Loucy (cell line): Measurements from ENCODE around the gene CAVIN1.

Source experiments
- H2AFZ ChIP-seq: fragments of 200-600 bp; sonication (generic); 2 replicates; pipeline ENCODE4 v1.6.0; 2016; ENCODE audit warnings: antibody characterized with exemption, mild to moderate bottlenecking, low read length, moderate library complexity
- H3F3A ChIP-seq: fragments of 200-600 bp; 2 replicates; pipeline ENCODE4 v1.6.0; 2016; ENCODE audit warnings: antibody characterized with exemption, low read depth, mild to moderate bottlenecking
- H3K27me3 ChIP-seq: fragments of 200-600 bp; sonication (generic); 2 replicates; pipeline ENCODE4 v1.6.1; 2014; ENCODE audit warnings: low read length, mild to moderate bottlenecking; ENCODE audit not compliant: insufficient read depth, poor library complexity, severe bottlenecking
- H3K36me3 ChIP-seq: fragments of 200-600 bp; sonication (generic); 2 replicates; pipeline ENCODE4 v1.6.1; 2016; ENCODE audit warnings: low read length; ENCODE audit not compliant: insufficient read depth
- H3K4me1 ChIP-seq: fragments of 200-600 bp; sonication (generic); 2 replicates; pipeline ENCODE4 v1.5.1; 2014; ENCODE audit warnings: low read length, mild to moderate bottlenecking; ENCODE audit not compliant: insufficient read depth, poor library complexity, severe bottlenecking
- H3K4me2 ChIP-seq: fragments of 200-600 bp; sonication (generic); 2 replicates; pipeline ENCODE4 v1.6.0; 2014; ENCODE audit warnings: antibody characterized with exemption, low read length, low read depth, mild to moderate bottlenecking; ENCODE audit not compliant: poor library complexity, severe bottlenecking
- H3K4me3 ChIP-seq: fragments of 200-600 bp; sonication (generic); 2 replicates; pipeline ENCODE4 v1.5.1; 2014; ENCODE audit warnings: low read length, mild to moderate bottlenecking, mixed read lengths; ENCODE audit not compliant: poor library complexity, severe bottlenecking
- H3K79me2 ChIP-seq: fragments of 200-600 bp; sonication (generic); 2 replicates; pipeline ENCODE4 v1.6.1; 2014; ENCODE audit warnings: low read length; ENCODE audit not compliant: insufficient read depth
- H3K9ac ChIP-seq: fragments of 200-600 bp; sonication (generic); 2 replicates; pipeline ENCODE4 v1.6.0; 2014; ENCODE audit warnings: mild to moderate bottlenecking, low read depth, low read length, moderate library complexity; ENCODE audit not compliant: poor library complexity, severe bottlenecking
- H3K9me2 ChIP-seq: fragments of 200-600 bp; sonication (generic); replicated peaks from 2 replicates; pipeline ENCODE4 v1.6.1; 2016; ENCODE audit warnings: low read depth, low read length, mixed read lengths
- H3K9me3 ChIP-seq: fragments of 200-600 bp; sonication (generic); 2 replicates; pipeline ENCODE4 v1.6.1; 2014; ENCODE audit warnings: mild to moderate bottlenecking, antibody characterized with exemption, low read length, low read depth; ENCODE audit not compliant: insufficient read depth
- H4K20me1 ChIP-seq: fragments of 200-600 bp; sonication (generic); 2 replicates; pipeline ENCODE4 v1.6.0; 2014; ENCODE audit warnings: antibody characterized with exemption, low read length, mild to moderate bottlenecking; ENCODE audit not compliant: insufficient read depth, poor library complexity, severe bottlenecking
- CTCF ChIP-seq: fragments of 200-600 bp; sonication (generic); conservative IDR thresholded peaks from 2 replicates; pipeline ENCODE4 v1.5.1; 2014; ENCODE audit warnings: mild to moderate bottlenecking, antibody characterized with exemption, low read length
- EZH2phosphoT487 ChIP-seq: fragments of 200-600 bp; IDR thresholded peaks from 2 replicates; pipeline ENCODE4 v1.6.1; 2018; ENCODE audit warnings: antibody characterized with exemption, mild to moderate bottlenecking, moderate library complexity, borderline replicate concordance

CAVIN1 gene

GRCh38 chr17:42388381-42389134 is 34.5 kb downstream of the CAVIN1 start, which contains the start of gene STAT3:
STAT3 (minus strand) TSS chr17:42388442; CDS start chr17:42348516, 39,926 bp downstream.
- Histone ChIP-seq H3F3A (0 out of 2 replicates have a peak, but pooled peaks cover 1% of the 10 kb centered on the region), H2AFZ (peak within 1 kb of the TSS; percentile 85), H3K9ac (peak within 1 kb of the TSS; percentile 97), H3K4me1 (peaks cover 34% of the 10 kb centered on the region), H3K9me2 (no peaks in the 10 kb centered on the region), H3K4me2 (peak within 1 kb of the TSS; percentile 92), H3K36me3 (no peaks in the 10 kb centered on the region), H4K20me1 (peaks cover 38% of the 10 kb centered on the region), H3K79me2 (peaks cover 45% of the 10 kb centered on the region), H3K27me3 (no peaks in the 10 kb centered on the region), H3K9me3 (no peaks in the 10 kb centered on the region), H3K4me3 (peak within 1 kb of the TSS; percentile 90)
- TF ChIP-seq CTCF (no peak), EZH2phosphoT487 (no peak)

GRCh38 chr17:42387661-42388380 is 35.2 kb downstream of the CAVIN1 start:
- no peaks in the 10 kb centered on the region for H3K9me2 ChIP-seq
- H2AFZ ChIP-seq, result peak overlapping the region; percentile 72
- peak overlapping the region; percentile 97 for H3K9ac ChIP-seq
- H3F3A ChIP-seq, result 0 out of 2 replicates have a peak, but pooled peaks cover 2% of the 10 kb centered on the region
- peak overlapping the region; percentile 90 for H3K4me3 ChIP-seq
- TF ChIP-seq EZH2phosphoT487, result no peak
- TF ChIP-seq CTCF, result no peak
- peaks cover 52% of the 10 kb centered on the region for H3K79me2 ChIP-seq
- H3K9me3 ChIP-seq, result no peaks in the 10 kb centered on the region
- H3K4me2 ChIP-seq, result peak overlapping the region; percentile 91
- H4K20me1 ChIP-seq, result peaks cover 38% of the 10 kb centered on the region
- H3K27me3 ChIP-seq, result no peaks in the 10 kb centered on the region
- no peaks in the 10 kb centered on the region for H3K36me3 ChIP-seq
- peaks cover 35% of the 10 kb centered on the region for H3K4me1 ChIP-seq

- Histone ChIP-seq H3K4me1 (peaks cover 36% of the 10 kb centered on the region), H3K9me2 (no peaks in the 10 kb centered on the region), H3K79me2 (peaks cover 60% of the 10 kb centered on the region), H4K20me1 (peaks cover 38% of the 10 kb centered on the region), H3K36me3 (no peaks in the 10 kb centered on the region), H3K4me2 (peak overlapping the region; percentile 91), H3K27me3 (no peaks in the 10 kb centered on the region), H3K9me3 (no peaks in the 10 kb centered on the region), H3F3A (0 out of 2 replicates have a peak, but pooled peaks cover 2% of the 10 kb centered on the region), H3K4me3 (peak overlapping the region; percentile 90), H3K9ac (peak overlapping the region; percentile 97), H2AFZ (no peak overlapping the region)
- TF ChIP-seq EZH2phosphoT487, result no peak
- TF ChIP-seq CTCF, result no peak
Observed at GRCh38 chr17:42386777-42387657, 36.0 kb downstream of the CAVIN1 start.
